ENCODE data around the gene CISH. TPM values are rescaled to one million over a fixed set of nuclear protein-coding genes. Genes with fewer than 3 reads are reported as not detected.

The CISH gene
- total and polyA plus RNA-seq, 2 of the 4 experiments (the other 2 are of a cell fraction), result 0.90 to 4.0 TPM

DNA sequence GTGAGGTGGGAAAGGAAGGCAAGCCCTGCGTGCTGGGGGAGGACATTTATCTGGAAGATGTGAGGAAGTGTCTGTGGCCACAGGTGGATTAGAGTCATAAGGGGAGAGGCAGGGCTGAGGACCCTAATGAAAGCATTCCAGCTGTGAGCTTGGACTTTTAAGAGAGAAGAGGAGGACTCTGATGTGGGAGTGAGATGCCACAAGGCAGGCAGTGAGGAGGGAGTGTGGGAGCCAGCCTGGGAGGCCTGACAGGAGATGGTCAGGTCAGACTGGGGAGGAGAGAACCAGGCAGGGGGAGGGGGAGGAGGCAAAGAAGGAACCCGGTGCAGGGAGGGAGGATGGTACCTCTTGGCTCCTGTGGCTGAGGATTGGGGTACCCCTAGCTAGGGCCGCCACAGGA lies 26.4 kb upstream of the CISH start:
- 59% methylated on average over 3 of the region's 3 CpGs; no CpG with 5 or more reads in 1 of the 2 experiments for WGBS, 2 experiments (ENCODE audit: extremely low coverage in 2 of 2, insufficient read length in 1 of 2)
- Histone ChIP-seq H3K9me1 (ENCODE audit: insufficient read depth, low read length) (peaks cover 15% of the 10 kb centered on the region), H3K27ac (ENCODE audit: insufficient read depth, low read length) (no peak overlapping the region), H2BK5ac (ENCODE audit: low read depth, low read length, poor library complexity, severe bottlenecking) (no peak overlapping the region), H2AFZ (replicated peaks; ENCODE audit: low read length, poor library complexity) (no peak overlapping the region), H2BK120ac (ENCODE audit: low read depth, low read length) (no peak overlapping the region), H3K4ac (ENCODE audit: low read depth, low read length) (no peak overlapping the region), H4K8ac (ENCODE audit: low read depth in 2 of 2, low read length in 2 of 2) (no peak overlapping the region), H4K20me1 (ENCODE audit: insufficient read depth, low read length) (peaks cover 10% of the 10 kb centered on the region), H3K36me3 (ENCODE audit: control insufficient read depth, insufficient read depth, low read length) (peaks cover under 1% of the 10 kb centered on the region; the same call in 1 of the 2 replicates), H2AK9ac (replicated peaks; ENCODE audit: low read depth, low read length, poor library complexity) (no peak overlapping the region), H4K91ac (ENCODE audit: insufficient read depth, low read depth, low read length) (no peak overlapping the region), H3K4me3 (ENCODE audit: insufficient read depth, low read depth, low read length) (no peak overlapping the region), H3K79me1 (ENCODE audit: low read depth in 1 of 2, low read length in 2 of 2) (peaks cover 0 to 8% of the 10 kb centered on the region in 2 experiments; a peak in 1 of 4 replicates), H3K14ac (replicated peaks; ENCODE audit: low read depth, low read length) (no peak overlapping the region), H3K27me3 (ENCODE audit: control insufficient read depth, insufficient read depth, low read length) (no peaks in the 10 kb centered on the region), H3K9me3 (ENCODE audit: control insufficient read depth, insufficient read depth, low read length) (no peaks in the 10 kb centered on the region), H3K23ac (ENCODE audit: low read depth, low read length) (no peak overlapping the region), H3K56ac (ENCODE audit: extremely low read depth, insufficient read depth, low read length) (no peak overlapping the region), H2AK5ac (ENCODE audit: low read depth, low read length) (no peak overlapping the region), H2BK20ac (ENCODE audit: low read depth, low read length) (no peak overlapping the region), H4K5ac (ENCODE audit: low read depth, low read length) (no peak overlapping the region), H3K4me1 (ENCODE audit: control insufficient read depth, insufficient read depth, low read length) (peaks cover 6% of the 10 kb centered on the region), H3K18ac (ENCODE audit: low read depth, low read length) (no peak overlapping the region), H3K4me2 (ENCODE audit: low read depth, low read length) (no peak overlapping the region), H2BK15ac (ENCODE audit: low read depth, low read length) (no peak overlapping the region), H3K9ac (ENCODE audit: low read depth, low read length) (no peak overlapping the region)
- TF ChIP-seq, protein P1, sequence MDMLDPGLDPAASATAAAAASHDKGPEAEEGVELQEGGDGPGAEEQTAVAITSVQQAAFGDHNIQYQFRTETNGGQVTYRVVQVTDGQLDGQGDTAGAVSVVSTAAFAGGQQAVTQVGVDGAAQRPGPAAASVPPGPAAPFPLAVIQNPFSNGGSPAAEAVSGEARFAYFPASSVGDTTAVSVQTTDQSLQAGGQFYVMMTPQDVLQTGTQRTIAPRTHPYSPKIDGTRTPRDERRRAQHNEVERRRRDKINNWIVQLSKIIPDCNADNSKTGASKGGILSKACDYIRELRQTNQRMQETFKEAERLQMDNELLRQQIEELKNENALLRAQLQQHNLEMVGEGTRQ (IDR thresholded peaks at IDR 0.05; ENCODE audit: low read depth, low read length), result no peak
- TF ChIP-seq MAZ (IDR thresholded peaks at IDR 0.05; ENCODE audit: borderline replicate concordance, low read depth, low read length), result no peak
- TF ChIP-seq CHD1 (IDR thresholded peaks at IDR 0.05; ENCODE audit: low read depth, low read length), result no peak
- no peak for TF ChIP-seq MAFK (IDR thresholded peaks at IDR 0.05; ENCODE audit: low read depth, low read length)
- no peak for TF ChIP-seq POLR2A (IDR thresholded peaks at IDR 0.05; ENCODE audit: low read depth, low read length)
- TF ChIP-seq CEBPB (IDR thresholded peaks at IDR 0.05; ENCODE audit: low read depth, low read length), result no peak
- no peak for TF ChIP-seq NFE2L2 (IDR thresholded peaks at IDR 0.05; ENCODE audit: low read depth, low read length)
- TF ChIP-seq RAD21 (IDR thresholded peaks at IDR 0.05; ENCODE audit: low read length), result no peak
- in situ Hi-C loops (cut with MboI; ENCODE audit: low sequenced_read_pairs), result no loop called here
- POLR2A ChIA-PET (ENCODE audit: unreplicated experiment), result no interaction called here
- dilution Hi-C loops (cut with HindIII; ENCODE audit: low sequenced_read_pairs, unreplicated experiment), result no loop called here
- CTCF ChIA-PET, result no interaction called here
- no peak for DNase-seq
- no peak for ATAC-seq (ENCODE audit: low read depth)
- no TSS peak for BruUV-seq (replicated peaks)
- intact Hi-C loops (cut with micrococcal nuclease), result no loop called here
